GM19455 (cell line): ENCODE measurements around the gene MYO5B.
"Not testable (repeated sequence)": the region's sequence is repeated elsewhere in the genome, so short reads cannot be mapped to it uniquely, and the experiment has no call there.

ENCODE experiments used
- ATAC-seq: cut with Tn5 transposase; IDR thresholded peaks from one replicate; pipeline ENCODE4 v1.9.1; 2021; ENCODE audit not compliant: unreplicated experiment

MYO5B gene

DNA sequence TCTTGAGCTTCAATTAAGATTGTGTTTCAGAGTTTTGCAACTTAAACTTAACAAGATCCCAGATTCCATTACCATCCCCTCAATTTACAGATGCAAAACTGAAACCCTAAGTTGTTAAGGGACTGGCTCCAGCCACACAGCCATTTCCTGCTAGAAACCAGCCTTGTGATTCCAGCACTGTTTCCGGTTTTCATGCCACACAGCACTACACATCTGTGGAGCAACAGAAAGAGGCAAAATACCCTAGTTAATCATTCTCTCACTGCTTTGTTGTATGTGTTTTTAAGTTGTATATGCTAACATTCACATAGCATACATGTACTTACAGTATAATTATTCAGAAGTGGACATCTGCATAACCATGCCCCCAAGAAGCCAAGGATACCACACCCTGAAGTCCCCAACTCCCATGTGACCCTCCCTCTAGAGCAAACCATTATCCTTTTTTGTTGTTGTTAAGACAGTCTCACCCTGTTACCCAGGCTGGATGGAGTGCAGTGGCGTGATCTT is 87.4 kb downstream of the MYO5B start:
- no peak for ATAC-seq

DNA sequence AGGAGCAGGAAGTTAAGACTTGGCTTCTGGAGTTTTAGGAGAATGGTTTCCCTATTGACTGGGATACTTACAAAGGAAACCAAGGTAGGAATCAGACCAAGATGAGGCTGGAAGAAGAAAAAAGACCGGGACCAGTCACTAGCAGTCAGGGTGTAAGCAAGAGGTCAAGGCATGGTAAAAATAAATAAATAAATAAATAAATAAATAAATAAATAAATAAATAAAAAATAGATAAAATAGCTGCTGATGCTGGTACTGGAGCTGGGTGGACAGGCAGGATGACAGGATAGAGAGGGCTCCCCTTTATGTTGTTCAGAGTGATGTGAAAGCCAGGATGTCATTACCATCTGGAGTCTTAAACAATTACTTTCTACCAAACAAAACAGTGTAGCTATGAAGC is 89.9 kb downstream of the MYO5B start:
- ATAC-seq: no peak

DNA sequence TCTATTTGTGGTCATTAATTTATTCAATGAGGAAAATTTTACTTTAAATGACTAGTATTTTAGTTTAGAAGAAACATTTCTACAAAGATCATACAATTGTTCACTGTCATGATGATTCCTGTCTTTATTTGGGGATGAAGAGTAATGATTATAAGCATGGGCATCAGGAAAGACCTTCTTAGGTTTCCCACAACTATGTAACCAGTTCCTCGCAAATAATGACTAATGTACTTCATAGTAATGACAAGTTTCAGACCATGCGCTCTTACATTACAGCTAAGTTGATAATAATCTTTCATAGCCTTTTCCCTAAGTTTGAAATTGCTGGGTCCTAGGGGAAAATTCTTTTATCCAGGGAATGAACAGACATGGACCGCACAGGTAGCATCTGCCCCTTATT is 90.5 kb downstream of the MYO5B start:
- no peak for ATAC-seq

DNA sequence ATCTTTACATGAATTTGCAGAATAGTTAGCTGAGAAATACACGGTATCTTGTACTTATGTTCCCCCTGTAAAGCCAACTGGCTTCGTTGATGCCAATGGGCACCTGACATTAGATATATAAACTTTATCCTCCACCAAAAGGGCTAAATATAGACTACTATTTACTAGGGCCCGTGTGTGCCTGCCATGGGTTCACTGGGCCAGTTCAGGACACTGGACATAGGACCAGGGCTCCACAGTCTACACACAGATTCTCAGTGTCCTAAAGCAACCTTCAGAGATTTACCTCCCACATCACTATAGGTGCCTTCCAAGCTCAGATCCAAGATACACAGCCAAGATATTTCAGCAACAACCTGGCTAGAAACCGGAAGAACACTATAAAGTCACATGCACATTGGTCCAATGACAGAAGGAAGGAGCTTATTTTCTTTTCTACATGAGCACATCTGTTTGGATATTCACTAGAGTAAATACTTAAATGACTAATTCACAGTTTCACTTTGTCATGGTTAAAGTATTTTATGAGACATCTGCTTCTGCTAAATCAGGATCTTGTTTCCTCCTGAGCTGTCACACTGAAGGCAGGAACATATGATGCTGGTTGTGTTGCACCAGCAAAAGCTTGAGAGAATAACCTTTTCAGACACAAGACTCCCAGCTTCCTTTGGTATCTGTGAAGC is 95.1 kb downstream of the MYO5B start:
- ATAC-seq: peak; percentile 70

GRCh38 chr18:50097702-50098101 is 97.2 kb downstream of the MYO5B start:
- ATAC-seq: no peak

- ATAC-seq: no peak
Observed at GRCh38 chr18:50096766-50097435, 98.0 kb downstream of the MYO5B start.

DNA sequence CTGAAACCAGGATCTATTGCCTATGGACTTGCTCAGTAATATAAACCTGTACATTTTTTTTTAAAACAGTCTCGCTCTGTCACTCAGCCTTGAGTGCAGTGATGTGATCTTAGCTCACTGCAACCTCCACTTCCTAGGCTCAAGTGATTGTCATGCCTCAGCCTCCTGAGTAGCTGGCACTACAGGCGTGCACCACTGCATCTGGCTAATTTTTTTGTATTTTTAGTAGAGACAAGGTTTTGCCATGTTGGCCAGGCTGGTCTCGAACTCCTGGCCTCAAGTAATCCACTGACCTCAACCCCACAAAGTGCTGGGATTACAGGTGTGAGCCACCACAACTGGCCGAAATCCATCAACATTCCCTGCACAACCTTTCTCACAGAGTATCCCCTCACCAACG is 100.2 kb downstream of the MYO5B start:
- not testable (repeated sequence) for ATAC-seq

DNA sequence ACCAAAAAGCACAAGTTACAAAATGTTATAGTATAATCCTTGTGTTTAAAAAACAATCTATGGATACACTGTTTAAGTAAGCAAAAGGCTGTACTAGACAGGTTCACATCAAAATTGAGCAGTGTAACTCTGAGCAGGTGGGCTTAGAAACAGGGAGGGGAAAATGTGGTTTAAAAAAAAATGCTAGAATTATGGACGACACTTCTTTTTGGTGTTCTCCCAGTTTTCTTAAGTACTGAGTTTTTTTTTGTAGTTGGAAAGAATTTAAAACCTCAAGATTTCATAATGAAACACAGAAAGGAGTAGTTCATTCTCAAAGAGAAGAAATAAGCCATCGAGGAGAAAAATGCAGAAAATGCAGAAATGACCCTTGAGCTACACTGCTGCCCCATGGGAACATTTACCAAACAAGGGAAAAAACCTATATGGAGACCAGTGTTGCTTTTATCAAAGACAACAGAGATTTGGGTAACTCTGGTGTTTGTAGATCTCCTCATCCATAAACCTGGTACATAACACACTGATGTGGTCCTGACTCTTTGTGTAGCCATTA is 100.7 kb downstream of the MYO5B start:
- no peak for ATAC-seq

DNA sequence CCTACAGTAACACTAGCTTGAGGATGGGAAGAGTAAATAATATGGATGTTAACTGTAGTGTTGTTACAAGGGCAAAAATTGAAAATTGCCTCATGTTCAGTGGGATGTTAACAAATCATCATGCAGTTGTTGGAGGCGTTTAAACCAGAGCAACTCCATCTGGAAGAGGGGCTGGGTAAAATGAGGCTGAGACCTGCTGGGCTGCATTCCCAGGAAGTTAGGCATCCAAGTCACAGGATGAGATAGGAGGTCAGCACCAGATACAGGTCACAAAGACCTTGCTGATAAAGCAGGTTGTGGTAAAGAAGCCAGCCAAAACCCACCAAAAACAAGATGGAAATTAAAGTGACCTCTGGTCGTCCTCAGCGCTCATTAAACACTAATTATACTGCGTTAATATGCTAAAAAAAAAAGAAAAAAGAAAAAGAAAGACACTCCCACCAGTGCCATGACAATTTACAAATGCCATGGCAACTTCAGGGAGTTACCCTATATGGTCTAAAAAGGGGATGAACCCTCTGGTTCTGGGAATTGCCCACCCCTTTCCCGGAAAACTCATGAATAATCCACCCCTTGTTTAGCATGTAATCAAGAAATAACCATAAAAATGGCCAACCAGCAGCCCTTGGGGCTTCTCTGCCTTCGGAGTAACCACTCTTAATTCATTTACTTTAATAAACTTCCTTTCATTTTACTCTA is 101.4 kb downstream of the MYO5B start:
- no peak for ATAC-seq

DNA sequence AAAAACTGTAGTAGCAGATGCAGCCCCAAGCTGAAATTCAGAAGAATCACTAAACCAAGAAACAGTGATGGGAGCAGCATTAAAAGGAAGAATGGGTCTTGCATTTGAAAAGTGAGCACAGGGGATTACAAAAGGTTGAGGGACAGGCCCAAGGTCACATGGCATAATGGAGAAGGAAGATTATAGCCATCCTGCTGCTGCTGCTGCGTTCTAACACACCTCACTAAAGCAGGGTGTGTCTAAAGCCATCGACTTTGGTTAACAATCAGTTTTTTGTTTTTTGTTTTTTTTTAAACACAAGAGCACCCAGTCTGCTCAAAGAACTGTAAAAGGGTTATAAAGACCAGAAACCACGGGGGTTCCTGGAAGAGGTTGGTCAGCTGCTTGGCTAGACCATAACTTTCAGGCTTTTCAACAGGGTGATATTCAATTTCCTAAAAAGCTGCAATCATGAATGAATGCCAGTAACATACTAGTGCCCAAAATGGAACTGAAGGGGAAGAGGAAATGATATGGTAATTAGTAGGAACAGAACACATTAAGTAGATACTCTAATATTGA is 102.6 kb downstream of the MYO5B start:
- no peak for ATAC-seq

DNA sequence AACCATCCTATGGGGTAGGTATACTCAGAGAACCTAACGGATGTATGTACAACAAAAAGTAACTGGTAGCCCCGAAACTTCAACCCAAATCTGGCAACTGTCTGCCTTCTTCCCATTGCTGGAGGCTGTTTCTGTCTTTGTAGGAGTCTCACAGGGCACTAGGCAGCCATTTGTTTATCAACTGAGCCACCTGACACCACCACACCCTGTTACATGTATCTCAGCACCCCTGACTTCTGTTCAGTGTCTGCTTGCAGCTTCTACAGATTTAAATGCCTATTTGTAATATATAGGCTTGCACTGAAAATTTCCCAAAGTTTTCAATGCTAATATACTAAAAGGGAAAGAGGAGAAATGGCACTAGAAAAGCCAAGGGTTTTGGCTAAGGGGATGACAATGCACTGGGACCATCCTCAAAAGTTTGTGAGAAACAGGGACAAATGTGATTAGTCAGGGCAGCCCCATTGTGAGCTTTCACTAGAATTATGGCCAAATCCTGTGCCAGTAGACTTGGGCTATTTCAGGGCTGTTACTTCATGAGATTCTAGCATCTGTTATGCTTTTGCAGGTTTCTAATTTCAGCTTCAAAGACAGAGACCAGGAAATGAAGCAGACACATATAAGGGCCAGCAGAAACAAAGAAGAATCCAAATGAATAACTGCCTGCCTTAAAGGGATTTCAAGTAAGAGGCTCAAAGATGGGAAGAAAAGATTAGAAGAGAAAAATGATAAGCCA is 103.3 kb downstream of the MYO5B start:
- no peak for ATAC-seq

DNA sequence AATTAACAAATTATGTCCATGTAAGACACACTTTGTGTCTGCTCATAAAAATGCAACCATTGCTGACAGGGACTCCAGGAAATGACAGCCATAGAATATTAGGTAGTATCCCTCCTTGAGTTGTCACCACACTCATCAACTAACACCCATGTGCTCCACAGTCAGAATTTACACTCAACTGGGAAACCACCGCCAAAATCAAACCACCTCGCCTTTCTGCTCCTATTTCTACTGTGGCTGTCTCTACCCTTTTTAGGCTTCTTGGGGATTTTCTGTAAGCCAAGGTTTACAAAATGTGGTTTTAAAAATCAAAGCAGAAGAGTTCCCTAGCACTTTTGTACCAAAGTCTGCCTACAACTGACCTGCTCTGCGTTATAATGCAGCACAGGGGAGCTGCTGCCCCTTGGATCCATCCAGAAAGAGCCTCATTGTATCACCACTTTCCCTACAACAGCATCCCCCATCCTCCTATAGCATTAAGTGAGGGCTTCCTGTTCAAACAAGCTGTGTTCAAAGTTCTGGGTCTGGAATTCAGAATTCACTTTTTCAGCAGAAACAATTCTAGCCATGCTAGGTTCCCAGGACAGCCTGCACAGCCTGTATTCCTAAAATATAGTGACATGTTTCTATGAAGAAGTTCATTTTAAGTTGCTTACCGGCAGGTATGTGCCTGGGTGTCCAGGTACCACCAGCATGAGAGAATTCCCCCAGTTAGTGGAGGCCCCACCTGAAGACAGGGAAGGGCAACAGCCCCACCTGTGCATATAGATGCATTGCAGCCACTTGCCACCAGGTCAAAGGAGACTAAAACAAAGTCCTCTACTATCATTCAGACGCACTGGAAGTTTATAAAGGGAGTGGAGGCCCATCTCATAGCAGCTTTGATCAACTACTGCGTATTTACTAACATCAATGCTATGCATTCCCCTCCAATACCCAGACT is 104.3 kb downstream of the MYO5B start:
- ATAC-seq: no peak

GRCh38 chr18:50089702-50090101 is 105.2 kb downstream of the MYO5B start:
- no peak for ATAC-seq

GRCh38 chr18:50083708-50084107 is 111.2 kb downstream of the MYO5B start:
- ATAC-seq: no peak

DNA sequence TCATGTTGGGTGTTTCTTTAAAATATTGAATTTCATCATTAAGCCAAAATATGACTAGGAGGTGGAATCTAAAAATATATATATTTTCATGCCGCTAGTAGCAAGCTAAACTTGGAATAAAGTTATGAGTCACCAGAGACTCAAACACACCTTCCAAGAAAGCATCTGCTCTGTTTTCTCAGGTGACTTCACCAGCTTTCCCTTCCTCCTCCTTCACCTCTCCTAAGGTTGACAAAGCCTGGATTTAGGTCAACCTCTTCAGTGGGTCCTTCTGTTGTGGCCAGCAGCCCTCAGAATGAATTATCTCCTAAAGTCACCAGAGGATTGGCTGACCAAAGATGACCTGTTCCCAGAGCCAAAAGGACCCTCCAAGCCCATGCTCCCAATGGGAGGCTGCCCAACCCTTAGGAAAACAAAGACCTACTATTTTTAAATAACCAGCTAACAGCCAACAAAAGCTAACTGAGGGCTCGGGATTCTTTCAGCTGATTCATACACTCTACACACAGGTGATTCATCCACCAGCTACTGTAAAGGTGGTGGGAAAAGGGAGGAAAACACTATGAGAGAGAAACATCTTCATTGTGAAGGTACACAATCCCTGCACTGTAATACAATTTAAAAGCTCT is 113.9 kb downstream of the MYO5B start:
- no peak for ATAC-seq

- no peak for ATAC-seq
Observed at GRCh38 chr18:50080316-50080715, 114.6 kb downstream of the MYO5B start.

- no peak for ATAC-seq
Observed at GRCh38 chr18:50079571-50080295, 115.2 kb downstream of the MYO5B start.

DNA sequence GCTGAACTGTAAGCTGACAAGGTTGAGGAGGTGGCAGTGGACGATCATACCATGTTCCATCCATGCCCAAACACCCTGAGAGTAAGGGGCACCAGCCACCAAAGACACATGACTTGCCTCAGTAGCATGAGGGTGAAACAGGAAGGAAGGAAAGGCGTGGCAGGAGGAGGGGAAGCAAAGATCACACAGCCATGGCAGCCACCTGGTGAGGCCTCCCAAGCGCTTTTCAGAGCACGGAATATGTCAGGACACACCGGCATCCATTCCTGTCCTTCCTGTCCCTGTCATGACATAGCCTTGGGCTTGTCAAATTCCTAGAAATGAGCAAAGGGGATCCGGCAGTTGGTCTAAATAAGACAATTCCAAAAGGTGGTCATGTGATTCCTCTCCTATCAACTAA is 118.7 kb downstream of the MYO5B start:
- ATAC-seq: no peak

DNA sequence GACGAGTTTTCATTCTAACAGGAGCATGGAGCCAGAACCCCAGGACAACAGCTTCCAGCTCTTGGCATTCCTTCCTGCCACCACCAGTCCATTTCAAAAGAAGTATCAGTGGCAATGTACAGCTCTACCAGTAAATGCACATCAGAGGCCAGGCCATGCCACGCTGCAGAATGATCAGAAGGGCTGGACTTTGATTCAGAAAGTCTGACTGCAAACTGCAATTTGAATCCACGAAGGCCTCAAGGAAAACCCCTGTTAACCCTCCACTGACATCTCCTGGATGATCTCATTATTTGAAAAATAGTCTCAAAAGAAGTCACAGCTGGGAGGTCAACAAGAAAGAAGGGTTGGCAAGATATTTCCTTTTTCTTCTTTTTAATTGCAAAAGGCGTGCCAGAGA is 119.2 kb downstream of the MYO5B start:
- ATAC-seq: no peak
